ENCODE results near the gene TSTD1. TPM values are rescaled to one million over a fixed set of nuclear protein-coding genes. Genes with fewer than 3 reads are reported as not detected.
"Not testable (repeated sequence)": the region's sequence is repeated elsewhere in the genome, so short reads cannot be mapped to it uniquely, and the experiment has no call there.

The TSTD1 gene
- polyA plus RNA-seq, 1 experiment, result 0.26 TPM

DNA sequence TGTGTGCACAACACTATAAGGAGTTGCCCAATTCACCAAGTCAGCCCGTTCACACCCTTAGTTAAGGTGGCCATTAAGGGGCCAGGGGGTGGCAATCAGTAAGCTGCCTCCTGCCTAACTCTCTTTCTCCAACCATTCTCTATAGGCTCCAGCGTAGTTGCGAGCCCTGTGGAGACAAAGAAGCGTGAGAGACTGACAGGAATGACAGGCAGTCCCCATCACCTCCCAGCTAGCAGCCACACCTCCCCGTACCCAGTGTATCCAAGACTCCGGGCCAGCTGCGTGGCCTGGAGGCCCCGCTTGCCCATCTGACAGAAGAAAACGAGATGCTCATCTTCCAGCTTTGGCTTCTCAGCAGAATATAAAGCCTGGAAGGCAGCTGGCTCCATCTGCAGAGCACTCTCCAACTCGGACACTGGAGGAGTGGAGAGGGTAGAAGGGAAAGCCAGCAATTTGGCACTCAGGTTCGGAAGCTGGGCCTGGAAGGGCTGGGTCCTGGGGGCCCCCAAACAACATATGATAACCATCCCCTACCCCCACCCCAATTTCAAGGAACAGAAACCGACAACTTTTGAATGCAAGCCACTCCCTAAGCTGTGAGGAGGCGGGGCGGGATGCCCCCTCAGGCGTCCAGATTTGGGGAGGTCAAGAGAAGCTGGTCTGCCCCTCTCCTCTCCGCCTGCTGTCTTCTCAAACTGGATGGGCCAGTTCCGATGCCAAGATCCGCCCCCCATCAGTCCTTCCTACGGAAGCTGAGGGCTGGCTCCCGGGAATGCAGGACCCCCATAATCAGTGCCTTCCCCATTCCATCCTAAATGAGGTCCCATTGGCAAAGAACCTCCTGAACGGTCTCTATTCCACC lies 872 bp downstream of the TSTD1 start:
- Histone ChIP-seq H3K36me3 (ENCODE audit: control insufficient read depth, insufficient read depth, low read length) (peaks cover 29% of the 10 kb centered on the region), H3K4me3 (ENCODE audit: low read depth, low read length) (no peak overlapping the region), H3K27me3 (ENCODE audit: control insufficient read depth, insufficient read depth, low read length) (no peaks in the 10 kb centered on the region)
- TF ChIP-seq, protein P1, sequence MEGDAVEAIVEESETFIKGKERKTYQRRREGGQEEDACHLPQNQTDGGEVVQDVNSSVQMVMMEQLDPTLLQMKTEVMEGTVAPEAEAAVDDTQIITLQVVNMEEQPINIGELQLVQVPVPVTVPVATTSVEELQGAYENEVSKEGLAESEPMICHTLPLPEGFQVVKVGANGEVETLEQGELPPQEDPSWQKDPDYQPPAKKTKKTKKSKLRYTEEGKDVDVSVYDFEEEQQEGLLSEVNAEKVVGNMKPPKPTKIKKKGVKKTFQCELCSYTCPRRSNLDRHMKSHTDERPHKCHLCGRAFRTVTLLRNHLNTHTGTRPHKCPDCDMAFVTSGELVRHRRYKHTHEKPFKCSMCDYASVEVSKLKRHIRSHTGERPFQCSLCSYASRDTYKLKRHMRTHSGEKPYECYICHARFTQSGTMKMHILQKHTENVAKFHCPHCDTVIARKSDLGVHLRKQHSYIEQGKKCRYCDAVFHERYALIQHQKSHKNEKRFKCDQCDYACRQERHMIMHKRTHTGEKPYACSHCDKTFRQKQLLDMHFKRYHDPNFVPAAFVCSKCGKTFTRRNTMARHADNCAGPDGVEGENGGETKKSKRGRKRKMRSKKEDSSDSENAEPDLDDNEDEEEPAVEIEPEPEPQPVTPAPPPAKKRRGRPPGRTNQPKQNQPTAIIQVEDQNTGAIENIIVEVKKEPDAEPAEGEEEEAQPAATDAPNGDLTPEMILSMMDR (IDR thresholded peaks at IDR 0.05; ENCODE audit: insufficient read depth, low read depth, low read length), result no peak
- POLR2A ChIA-PET, result no interaction called here
- DNase-seq (ENCODE audit: low read depth), result no peak
- CTCF ChIA-PET, result interaction anchor here (0.7 to 1.2 kb wide), 4 partner anchors 8 to 59 kb away, joined by 3 to 4 read pairs (median 4); partner anchors contain the start of gene F11R

DNA sequence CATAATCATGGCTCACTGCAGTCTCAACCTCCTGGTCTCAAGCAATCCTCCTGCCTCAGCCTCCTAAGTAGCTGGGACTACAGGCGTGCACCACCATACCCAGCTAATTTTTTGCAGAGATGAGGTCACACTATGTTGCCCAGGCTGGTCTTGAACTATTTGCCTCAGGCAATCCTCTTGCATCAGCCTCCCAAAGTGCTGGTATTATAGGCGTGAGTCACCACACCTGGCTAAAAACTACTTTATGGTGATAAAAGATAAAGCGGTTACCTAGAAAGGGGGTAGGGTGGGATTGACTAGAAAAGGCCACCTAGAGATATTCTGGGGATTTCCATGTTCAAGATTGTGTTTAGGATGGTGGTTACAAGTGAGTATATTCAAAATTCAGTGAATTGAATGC lies 5.0 kb downstream of the TSTD1 start:
- TF ChIP-seq, protein P1 (IDR thresholded peaks at IDR 0.05; ENCODE audit: insufficient read depth, low read depth, low read length), result no peak
- H3K4me3 ChIP-seq (ENCODE audit: low read depth, low read length), result no peak overlapping the region
- ChIA-PET POLR2A (no interaction called here), CTCF (interaction anchor here (0.6 to 0.9 kb wide), 2 partner anchors 15 to 658 kb away, joined by 3 read pairs; no protein-coding TSS in a partner anchor)
- DNase-seq (ENCODE audit: low read depth), result no peak
- H3K27me3 ChIP-seq (ENCODE audit: control insufficient read depth, insufficient read depth, low read length), result no peaks in the 10 kb centered on the region
- peaks cover 4% of the 10 kb centered on the region; the same call in 1 of the 2 replicates for H3K36me3 ChIP-seq (ENCODE audit: control insufficient read depth, insufficient read depth, low read length)

DNA sequence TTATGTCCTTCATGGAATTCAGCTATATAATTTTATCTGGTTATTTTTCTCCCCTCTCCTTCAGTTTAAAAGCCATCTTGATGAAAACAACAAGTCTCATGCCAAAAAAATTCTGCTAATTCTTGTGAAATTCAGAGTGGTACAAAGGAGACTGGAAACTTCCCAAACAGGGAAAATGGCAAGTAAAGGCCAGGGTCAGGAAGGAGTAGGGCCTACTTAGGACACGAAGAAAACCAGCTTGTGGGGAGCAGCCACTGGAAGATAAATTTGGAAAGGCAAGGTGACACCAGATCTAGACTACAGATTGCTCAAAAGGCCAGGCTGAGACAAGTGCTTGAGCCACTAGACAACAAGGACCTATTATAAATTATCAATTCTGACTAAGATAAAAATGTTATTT lies 6.4 kb downstream of the TSTD1 start:
- Histone ChIP-seq H3K4me3 (ENCODE audit: low read depth, low read length) (no peak overlapping the region), H3K36me3 (ENCODE audit: control insufficient read depth, insufficient read depth, low read length) (no peaks in the 10 kb centered on the region), H3K27me3 (ENCODE audit: control insufficient read depth, insufficient read depth, low read length) (no peaks in the 10 kb centered on the region)
- TF ChIP-seq, protein P1 (IDR thresholded peaks at IDR 0.05; ENCODE audit: insufficient read depth, low read depth, low read length), result no peak
- CTCF ChIA-PET, result interaction anchor here (0.8 to 2.6 kb wide), 4 partner anchors 9 to 65 kb away, joined by 3 to 13 read pairs (median 4); no protein-coding TSS in a partner anchor
- no peak for DNase-seq (ENCODE audit: low read depth)
- POLR2A ChIA-PET, result no interaction called here

DNA sequence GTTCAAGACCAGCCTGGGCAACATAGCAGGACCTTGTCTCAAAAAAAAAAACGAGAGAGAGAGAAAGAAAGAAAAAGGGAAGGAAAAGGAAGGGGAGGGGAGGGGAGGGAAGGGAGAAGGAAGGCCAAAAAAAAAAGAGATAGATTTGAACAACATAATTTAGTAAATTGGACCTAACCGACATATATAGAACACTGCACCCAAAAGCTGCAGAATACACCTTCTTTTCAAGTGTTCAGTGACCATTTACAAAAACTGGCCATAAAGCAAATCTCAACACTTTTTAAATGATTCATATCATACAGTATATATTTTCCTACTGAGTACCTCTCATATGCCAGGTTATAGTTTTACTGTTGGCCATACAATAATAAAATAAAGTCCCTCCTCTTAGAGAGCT lies 6.9 kb downstream of the TSTD1 start:
- ChIA-PET CTCF (interaction anchor here (0.8 to 2.6 kb wide), 4 partner anchors 8 to 65 kb away, joined by 3 to 13 read pairs (median 4); no protein-coding TSS in a partner anchor), POLR2A (no interaction called here)
- no peak for DNase-seq (ENCODE audit: low read depth)
- H3K27me3 ChIP-seq (ENCODE audit: control insufficient read depth, insufficient read depth, low read length), result no peaks in the 10 kb centered on the region
- TF ChIP-seq, protein P1 (IDR thresholded peaks at IDR 0.05; ENCODE audit: insufficient read depth, low read depth, low read length), result no peak
- H3K36me3 ChIP-seq (ENCODE audit: control insufficient read depth, insufficient read depth, low read length), result no peaks in the 10 kb centered on the region
- no peak overlapping the region for H3K4me3 ChIP-seq (ENCODE audit: low read depth, low read length)

DNA sequence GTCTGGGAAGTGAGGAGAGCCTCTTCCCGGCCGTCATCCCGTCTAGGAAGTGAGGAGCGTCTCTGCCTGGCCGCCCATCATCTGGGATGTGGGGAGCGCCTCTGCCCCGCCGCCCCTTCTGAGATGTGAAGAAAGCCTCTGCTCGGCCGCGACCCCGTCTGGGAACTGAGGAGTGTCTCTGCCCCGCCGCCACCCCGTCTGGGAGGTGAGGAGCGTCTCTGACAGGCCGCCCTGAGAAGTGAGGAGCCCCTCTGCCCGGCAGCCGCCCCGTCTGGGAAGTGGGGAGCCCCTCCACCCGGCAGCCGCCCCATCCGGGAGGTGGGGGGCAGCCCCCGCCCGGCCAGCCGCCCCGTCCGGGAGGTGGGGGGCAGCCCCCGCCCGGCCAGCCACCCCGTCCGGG lies 9.3 kb downstream of the TSTD1 start:
- POLR2A ChIA-PET; CTCF ChIA-PET; H3K36me3 ChIP-seq (ENCODE audit: control insufficient read depth, insufficient read depth, low read length); H3K4me3 ChIP-seq (ENCODE audit: low read depth, low read length); H3K27me3 ChIP-seq (ENCODE audit: control insufficient read depth, insufficient read depth, low read length); DNase-seq (ENCODE audit: low read depth): not testable (repeated sequence)

DNA sequence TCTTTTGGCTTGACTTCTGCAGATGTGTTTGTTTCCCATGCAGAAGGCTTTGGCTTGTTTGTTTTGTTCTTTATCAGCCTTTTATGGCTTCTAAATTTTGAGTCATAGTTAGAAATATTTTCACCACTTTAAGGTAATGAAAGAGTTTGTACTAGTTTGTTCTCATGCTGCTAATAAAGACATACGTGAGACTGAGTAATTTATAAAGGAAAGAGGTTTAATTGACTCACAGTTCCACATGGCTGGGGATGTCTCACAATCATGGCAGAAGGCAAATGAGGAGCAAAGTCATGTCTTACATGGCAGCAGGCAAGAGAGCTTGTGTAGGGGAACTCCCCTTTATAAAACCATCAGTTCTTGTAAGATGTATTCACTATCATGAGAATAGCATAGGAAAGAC lies 11.8 kb downstream of the TSTD1 start:
- H3K27me3 ChIP-seq (ENCODE audit: control insufficient read depth, insufficient read depth, low read length); POLR2A ChIA-PET; H3K4me3 ChIP-seq (ENCODE audit: low read depth, low read length); DNase-seq (ENCODE audit: low read depth); H3K36me3 ChIP-seq (ENCODE audit: control insufficient read depth, insufficient read depth, low read length): not testable (repeated sequence)
- CTCF ChIA-PET, result interaction anchor here (0.6 to 1.9 kb wide), 3 partner anchors 13 to 71 kb away, joined by 3 to 6 read pairs (median 3); partner anchors contain the start of gene KLHDC9

DNA sequence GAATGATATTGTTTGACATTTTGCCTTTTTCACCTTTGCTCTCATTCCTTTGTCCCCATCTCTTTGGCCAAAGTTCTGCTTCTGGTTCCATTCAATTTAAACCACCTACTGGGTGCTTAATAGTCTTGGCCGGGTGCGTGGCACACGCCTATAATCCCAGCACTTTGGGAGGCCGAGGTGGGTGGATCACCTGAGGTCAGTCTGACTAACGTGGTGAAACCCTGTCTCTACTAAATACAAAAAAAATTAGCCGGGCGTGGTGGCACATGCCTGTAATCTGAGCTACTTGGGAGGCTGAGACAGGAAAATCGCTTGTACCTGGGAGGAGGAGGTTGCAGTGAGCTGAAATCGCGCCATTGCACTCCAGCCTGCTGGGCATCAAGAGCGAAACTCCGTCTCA lies 16.3 kb downstream of the TSTD1 start:
- POLR2A ChIA-PET; DNase-seq (ENCODE audit: low read depth); H3K4me3 ChIP-seq (ENCODE audit: low read depth, low read length); H3K36me3 ChIP-seq (ENCODE audit: control insufficient read depth, insufficient read depth, low read length); CTCF ChIA-PET: not testable (repeated sequence)
- H3K27me3 ChIP-seq (ENCODE audit: control insufficient read depth, insufficient read depth, low read length), result peaks cover 21% of the 10 kb centered on the region

All from BJ (cell line).